Activated T-cell treated with anti-CD3 and anti-CD28 coated beads, Interleukin-2, amount 50 U/mL, for 48 hours (primary cell): ENCODE data around the gene OR1J2.
"Not testable (repeated sequence)": the region's sequence is repeated elsewhere in the genome, so short reads cannot be mapped to it uniquely, and the experiment has no call there.

Experiments used
- DNase-seq, 2 experiments: peaks; one replicate each; pipeline ENCODE4 v3.0.0-alpha.2; 2020

Gene OR1J2, protein sequence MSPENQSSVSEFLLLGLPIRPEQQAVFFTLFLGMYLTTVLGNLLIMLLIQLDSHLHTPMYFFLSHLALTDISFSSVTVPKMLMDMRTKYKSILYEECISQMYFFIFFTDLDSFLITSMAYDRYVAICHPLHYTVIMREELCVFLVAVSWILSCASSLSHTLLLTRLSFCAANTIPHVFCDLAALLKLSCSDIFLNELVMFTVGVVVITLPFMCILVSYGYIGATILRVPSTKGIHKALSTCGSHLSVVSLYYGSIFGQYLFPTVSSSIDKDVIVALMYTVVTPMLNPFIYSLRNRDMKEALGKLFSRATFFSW

DNA sequence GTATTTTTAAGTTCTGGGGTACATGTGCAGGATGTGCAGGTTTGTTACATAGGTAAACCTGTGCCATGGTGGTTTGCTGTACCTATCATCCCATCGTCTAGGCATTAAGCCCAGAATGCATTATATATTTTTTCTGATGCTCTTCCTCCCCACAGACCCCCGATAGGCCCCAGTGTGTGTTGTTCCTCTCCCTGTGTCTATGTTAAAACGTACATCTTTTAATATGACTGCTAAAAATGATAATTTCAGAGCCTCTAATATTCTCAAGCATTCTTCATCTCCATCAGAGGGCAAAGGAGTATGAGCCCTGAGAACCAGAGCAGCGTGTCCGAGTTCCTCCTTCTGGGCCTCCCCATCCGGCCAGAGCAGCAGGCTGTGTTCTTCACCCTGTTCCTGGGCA is at the start of gene OR1J2:
OR1J2 (plus strand) TSS at position 301 of the 400 bp plus-strand sequence; CDS start at position 301, 0 bp downstream.
- DNase-seq, result no peak

DNA sequence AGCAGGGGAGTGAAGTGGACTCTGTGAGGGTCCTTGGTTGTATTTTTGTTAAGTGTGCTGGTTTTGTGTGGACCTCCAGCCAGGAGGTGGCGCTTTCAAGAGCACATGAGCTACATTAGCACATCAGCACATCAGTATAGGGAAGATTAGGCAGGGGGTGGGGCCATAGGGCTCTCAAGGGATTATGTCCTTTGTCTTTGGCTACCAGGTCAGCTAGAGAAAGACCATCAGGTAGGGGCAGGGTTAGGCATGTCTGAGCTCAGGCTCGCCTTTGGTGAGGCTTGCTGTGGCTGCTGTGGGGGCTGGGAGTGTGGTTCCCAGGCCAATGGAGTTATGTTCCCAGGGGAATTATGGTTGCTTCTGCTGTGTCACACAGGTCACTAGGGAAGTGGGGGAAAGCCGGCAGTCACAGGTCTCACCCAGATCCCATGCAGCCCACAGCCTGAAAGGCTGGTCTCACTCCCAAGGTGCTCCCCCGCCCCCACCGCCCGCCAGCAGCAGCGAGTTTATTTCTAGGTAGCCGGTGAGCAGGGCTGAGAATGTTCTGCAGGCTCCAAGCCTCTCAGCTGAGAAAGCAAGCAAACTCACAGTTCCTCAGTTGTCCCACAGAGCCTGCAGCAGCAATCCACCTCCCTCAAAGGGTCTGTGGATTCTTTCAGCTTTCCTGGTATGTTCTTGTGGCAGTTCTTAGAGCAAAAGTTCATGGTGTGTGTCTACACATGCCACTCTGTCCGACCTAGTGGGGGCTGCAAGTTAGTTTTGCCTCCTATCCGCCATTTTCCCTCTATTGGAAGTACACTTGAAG is 46.6 kb upstream of the OR1J2 start:
- peak; percentile 36 to 39 for DNase-seq

- peak; percentile 71 to 73 for DNase-seq
Observed at GRCh38 chr9:122464633-122465567, 45.7 kb upstream of the OR1J2 start.

DNA sequence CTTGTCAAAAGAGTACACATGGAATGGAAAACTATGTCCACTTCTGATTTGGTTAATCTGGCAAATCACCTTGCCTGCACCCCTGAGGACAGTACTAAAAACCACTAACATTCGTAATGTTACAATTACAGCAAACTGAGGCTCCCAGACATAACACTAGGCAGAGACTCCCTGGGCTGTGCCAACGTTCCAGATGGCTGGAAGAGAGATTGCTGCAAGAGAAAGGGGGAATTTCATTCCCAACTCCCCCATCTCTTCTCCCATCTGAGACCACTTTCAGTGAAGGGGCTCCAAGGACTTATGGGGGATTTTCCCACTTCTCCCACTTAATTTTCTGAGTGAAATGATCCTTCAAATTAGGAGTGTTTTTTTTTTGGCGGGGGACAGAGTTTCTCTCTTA is 44.1 kb upstream of the OR1J2 start:
- no peak for DNase-seq

DNA sequence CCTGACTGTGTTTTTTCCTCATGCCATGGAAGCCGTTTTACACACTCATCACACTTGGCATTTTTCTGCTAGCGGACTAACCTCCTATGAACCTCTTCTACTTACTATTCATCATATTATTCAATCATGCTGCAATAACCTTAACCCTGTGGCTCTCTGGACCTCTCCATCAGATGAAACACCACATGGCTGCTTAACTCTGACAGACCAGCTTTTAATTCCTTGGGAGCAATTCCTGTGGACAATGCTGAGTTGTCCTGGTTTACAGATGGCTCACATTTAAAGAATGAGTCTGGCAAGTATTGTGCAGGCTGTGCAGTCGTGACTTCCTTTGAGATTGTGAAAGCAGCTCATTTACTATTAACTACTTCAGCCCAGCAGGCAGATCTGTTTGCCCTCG is 41.9 kb upstream of the OR1J2 start:
- DNase-seq, result no peak

- no peak for DNase-seq
Observed at GRCh38 chr9:122474561-122474960, 36.0 kb upstream of the OR1J2 start.

- no peak for DNase-seq
Observed at GRCh38 chr9:122475717-122476116, 34.9 kb upstream of the OR1J2 start.

GRCh38 chr9:122477346-122477745 is 33.3 kb upstream of the OR1J2 start:
- DNase-seq, result no peak

GRCh38 chr9:122477826-122478225 is 32.8 kb upstream of the OR1J2 start, which contains the start of gene OR1J1:
Gene OR1J1 (minus strand): TSS chr9:122477926. CDS start chr9:122477926, 0 bp downstream.
- DNase-seq, result no peak

DNA sequence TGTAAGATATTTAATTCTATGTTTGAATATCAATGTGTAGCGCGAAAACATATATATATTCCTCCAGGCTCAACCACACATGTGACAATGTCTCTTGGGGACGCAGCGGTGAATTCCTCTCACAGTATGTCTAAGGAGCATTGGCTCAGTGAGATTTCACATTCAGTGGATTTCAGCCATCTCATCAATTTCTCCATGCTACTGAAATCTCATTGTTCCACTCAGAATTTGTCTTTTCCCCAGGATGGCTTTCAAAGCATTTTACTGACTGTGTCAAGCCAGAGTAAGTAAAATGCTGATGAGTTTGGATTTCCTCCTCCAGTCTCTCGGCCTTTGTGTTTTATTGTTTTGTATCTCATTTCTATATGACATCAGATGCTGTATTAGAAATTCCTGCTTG is 31.5 kb upstream of the OR1J2 start:
- DNase-seq, result no peak

- peak; percentile 20 to 29 for DNase-seq
Observed at GRCh38 chr9:122498883-122499288, 11.7 kb upstream of the OR1J2 start.

- no peak for DNase-seq
Observed at GRCh38 chr9:122506964-122507363, 3.6 kb upstream of the OR1J2 start.

DNA sequence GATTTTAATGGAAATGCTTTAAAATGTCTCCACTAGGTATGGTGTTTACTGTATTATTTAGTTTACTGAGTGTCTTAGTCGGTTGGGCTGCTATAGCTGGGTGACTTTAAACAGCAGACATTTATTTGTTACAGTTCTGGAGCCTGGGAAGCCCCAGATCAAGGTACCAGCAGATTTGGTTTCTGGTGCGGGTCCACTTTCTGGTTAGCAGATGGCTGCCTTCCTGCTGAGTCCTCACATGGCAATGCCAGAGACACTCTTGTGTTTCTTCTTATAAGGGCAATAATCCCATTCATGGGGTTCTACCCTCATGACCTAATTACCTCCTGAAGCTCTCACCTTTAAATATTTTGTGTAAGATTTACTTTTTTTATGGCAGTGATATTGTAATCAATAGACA is 7.6 kb downstream of the OR1J2 start:
- no peak for DNase-seq

GRCh38 chr9:122518841-122519240 is 8.2 kb downstream of the OR1J2 start, which contains the start of gene OR1J4:
Gene OR1J4 (plus strand): TSS chr9:122519141. CDS start chr9:122519141, 0 bp downstream.
- no peak for DNase-seq

DNA sequence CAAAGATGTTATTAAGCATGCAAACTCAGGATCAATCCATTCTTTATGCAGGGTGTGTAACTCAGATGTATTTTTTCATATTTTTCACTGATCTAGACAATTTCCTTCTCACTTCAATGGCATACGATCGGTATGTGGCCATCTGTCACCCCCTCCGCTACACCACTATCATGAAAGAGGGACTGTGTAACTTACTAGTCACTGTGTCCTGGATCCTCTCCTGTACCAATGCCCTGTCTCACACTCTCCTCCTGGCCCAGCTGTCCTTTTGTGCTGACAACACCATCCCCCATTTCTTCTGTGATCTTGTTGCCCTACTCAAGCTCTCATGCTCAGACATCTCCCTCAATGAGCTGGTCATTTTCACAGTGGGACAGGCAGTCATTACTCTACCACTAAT is 8.8 kb downstream of the OR1J2 start:
- DNase-seq, result no peak

GRCh38 chr9:122526602-122527001 is 16.0 kb downstream of the OR1J2 start:
- DNase-seq, result peak; percentile 22 to 25

GRCh38 chr9:122527193-122527592 is 16.6 kb downstream of the OR1J2 start, which contains the start of gene OR1N1:
Gene OR1N1 (minus strand): TSS chr9:122527293. CDS start chr9:122527293, 0 bp downstream.
- no peak for DNase-seq

GRCh38 chr9:122531157-122531556 is 20.6 kb downstream of the OR1J2 start:
- not testable (repeated sequence) for DNase-seq

GRCh38 chr9:122536134-122536533 is 25.5 kb downstream of the OR1J2 start:
- no peak for DNase-seq

DNA sequence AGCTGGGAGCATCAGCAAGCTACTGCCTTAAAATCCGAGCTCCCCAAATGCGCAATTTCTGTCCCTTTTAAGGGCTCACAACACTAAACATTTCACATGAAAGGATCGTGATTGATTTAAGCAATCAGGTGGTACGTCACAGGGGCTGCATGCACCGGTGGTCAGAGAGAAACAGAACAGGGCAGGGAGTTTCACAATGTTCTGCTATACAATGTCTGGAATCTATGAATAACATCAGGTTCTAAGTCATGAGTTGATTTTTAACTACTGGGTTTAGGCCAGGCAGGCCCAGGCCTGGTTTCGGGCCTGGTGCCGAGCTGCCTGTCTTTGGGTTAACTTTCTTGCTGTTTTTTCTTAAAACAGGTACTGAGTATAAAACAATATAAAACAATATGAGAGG is 26.5 kb downstream of the OR1J2 start:
- DNase-seq, result not testable (repeated sequence)

DNA sequence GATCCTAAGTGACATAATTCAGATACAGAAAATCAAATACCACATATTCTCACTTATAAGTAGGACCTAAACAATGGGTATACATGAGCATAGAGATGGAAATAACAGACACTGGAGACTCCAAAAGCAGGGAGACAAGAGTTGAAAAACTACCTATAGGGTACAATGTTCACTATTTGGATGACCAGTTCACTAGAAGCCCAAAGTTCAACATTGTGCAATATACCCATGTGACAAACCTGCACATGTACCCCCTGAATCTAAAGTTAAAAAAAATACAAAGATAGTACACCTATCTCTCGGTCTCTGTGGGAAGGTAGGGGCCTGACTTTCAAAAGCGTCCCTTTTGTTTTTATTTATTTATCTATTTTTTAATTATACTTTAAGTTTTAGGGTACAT is 28.2 kb downstream of the OR1J2 start:
- DNase-seq, result no peak

GRCh38 chr9:122546196-122546595 is 35.6 kb downstream of the OR1J2 start:
- no peak for DNase-seq

DNA sequence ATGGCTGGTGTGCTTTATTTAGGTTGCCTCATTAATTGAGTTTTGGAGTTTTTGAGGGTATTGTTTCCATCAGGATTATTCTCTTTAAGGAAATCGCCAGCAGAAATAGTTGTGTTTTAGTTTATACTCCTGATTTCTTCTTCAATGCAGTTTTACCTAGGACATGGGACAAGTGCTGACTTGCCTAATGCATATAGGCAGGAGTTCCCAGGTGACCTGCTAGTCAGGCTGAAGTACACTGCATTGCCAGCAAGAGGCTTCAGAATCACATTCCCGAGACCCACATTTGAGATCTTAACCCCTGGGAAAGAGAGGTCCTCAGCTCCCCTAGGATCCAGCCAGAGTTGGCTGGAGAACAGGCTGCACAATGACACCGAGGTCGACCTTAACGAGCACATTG is 40.8 kb downstream of the OR1J2 start:
- DNase-seq, result no peak
